B cell (primary cell): ENCODE results near the gene RNF34.

Source experiments
- CTCF ChIP-seq: fragments of 200-600 bp; IDR thresholded peaks from one replicate; pipeline ENCODE4 v1.8.0; 2022; ENCODE audit warnings: antibody characterized with exemption, mild to moderate bottlenecking
- EZH2 ChIP-seq: IDR thresholded peaks from 2 replicates; pipeline ENCODE4 v1.6.1; 2012; ENCODE audit warnings: borderline replicate concordance, low read depth, mild to moderate bottlenecking, moderate library complexity, low read length; ENCODE audit not compliant: insufficient read depth, poor library complexity, severe bottlenecking

- TF ChIP-seq EZH2 (no peak), CTCF (no peak)
Measured at GRCh38 chr12:121388421-121388981, 11.4 kb upstream of the RNF34 start.
